SH-SY5Y (cell line): ENCODE measurements around the gene SYDE2.

Source experiments
- GATA2 ChIP-seq: IDR thresholded peaks from 2 replicates; pipeline ENCODE4 v1.6.1; 2011; ENCODE audit warnings: mild to moderate bottlenecking, low read depth, low read length
- GATA3 ChIP-seq: IDR thresholded peaks from 2 replicates; pipeline ENCODE4 v1.6.1; 2011; ENCODE audit warnings: low read depth, mild to moderate bottlenecking, low read length, moderate library complexity

SYDE2 gene

GRCh38 chr1:85200463-85201339 lies at the start of gene SYDE2:
Gene SYDE2 (minus strand): TSS chr1:85201016. CDS start chr1:85200996, 20 bp downstream.
- TF ChIP-seq GATA2, result no peak
- no peak for TF ChIP-seq GATA3

- TF ChIP-seq GATA3, result no peak
- TF ChIP-seq GATA2, result no peak
Measured at GRCh38 chr1:85245891-85246290, 45.1 kb upstream of the SYDE2 start.

GRCh38 chr1:85245456-85245855 lies 44.6 kb upstream of the SYDE2 start:
- TF ChIP-seq GATA2, result no peak
- TF ChIP-seq GATA3, result no peak

- TF ChIP-seq GATA3 (no peak), GATA2 (no peak)
Measured at GRCh38 chr1:85244271-85245061, 43.6 kb upstream of the SYDE2 start.

GRCh38 chr1:85243372-85243771 lies 42.6 kb upstream of the SYDE2 start:
- TF ChIP-seq GATA3 (no peak), GATA2 (no peak)

- TF ChIP-seq GATA2 (no peak), GATA3 (no peak)
Measured at GRCh38 chr1:85240643-85241042, 39.8 kb upstream of the SYDE2 start.

GRCh38 chr1:85240174-85240601 lies 39.4 kb upstream of the SYDE2 start:
- TF ChIP-seq GATA2 (no peak), GATA3 (no peak)

- TF ChIP-seq GATA3 (no peak), GATA2 (no peak)
Measured at GRCh38 chr1:85237613-85238012, 36.8 kb upstream of the SYDE2 start.

GRCh38 chr1:85230305-85230977 lies 29.6 kb upstream of the SYDE2 start:
- TF ChIP-seq GATA3 (no peak), GATA2 (no peak)

GRCh38 chr1:85229574-85230097 lies 28.8 kb upstream of the SYDE2 start:
- TF ChIP-seq GATA2, result no peak
- no peak for TF ChIP-seq GATA3

GRCh38 chr1:85228972-85229371 lies 28.2 kb upstream of the SYDE2 start:
- no peak for TF ChIP-seq GATA2
- no peak for TF ChIP-seq GATA3

GRCh38 chr1:85225624-85226380 lies 25.0 kb upstream of the SYDE2 start:
- TF ChIP-seq GATA2, result no peak
- TF ChIP-seq GATA3, result no peak
